HCT116 (cell line): ENCODE results near the gene KIF25.

Source experiments
- EGR1 ChIP-seq: IDR thresholded peaks from 2 replicates; pipeline ENCODE4 v1.6.1; 2012; ENCODE audit warnings: low read depth
- POLR2AphosphoS5 ChIP-seq: IDR thresholded peaks from 2 replicates; pipeline ENCODE4 v1.6.1; 2011; ENCODE audit warnings: mild to moderate bottlenecking, low read depth, low read length, moderate library complexity
- TF ChIP-seq, protein P1 (sequence below), 3 experiments: fragments of 200-600 bp in 1 of 3; sonication (generic) in 1 of 3; IDR thresholded peaks in 2 of 3; conservative IDR thresholded peaks in 1 of 3; 2 replicates each; pipeline ENCODE4 v1.5.1; 2012 to 2017; ENCODE audit warnings: low read depth in 2 of 3, low read length in 2 of 3, antibody characterized with exemption in 1 of 3, borderline replicate concordance in 1 of 3, control low read depth in 1 of 3, mild to moderate bottlenecking in 1 of 3, mixed read lengths in 1 of 3, mixed run types in 1 of 3, moderate library complexity in 1 of 3; ENCODE audit not compliant: insufficient read depth in 1 of 3

DNA sequence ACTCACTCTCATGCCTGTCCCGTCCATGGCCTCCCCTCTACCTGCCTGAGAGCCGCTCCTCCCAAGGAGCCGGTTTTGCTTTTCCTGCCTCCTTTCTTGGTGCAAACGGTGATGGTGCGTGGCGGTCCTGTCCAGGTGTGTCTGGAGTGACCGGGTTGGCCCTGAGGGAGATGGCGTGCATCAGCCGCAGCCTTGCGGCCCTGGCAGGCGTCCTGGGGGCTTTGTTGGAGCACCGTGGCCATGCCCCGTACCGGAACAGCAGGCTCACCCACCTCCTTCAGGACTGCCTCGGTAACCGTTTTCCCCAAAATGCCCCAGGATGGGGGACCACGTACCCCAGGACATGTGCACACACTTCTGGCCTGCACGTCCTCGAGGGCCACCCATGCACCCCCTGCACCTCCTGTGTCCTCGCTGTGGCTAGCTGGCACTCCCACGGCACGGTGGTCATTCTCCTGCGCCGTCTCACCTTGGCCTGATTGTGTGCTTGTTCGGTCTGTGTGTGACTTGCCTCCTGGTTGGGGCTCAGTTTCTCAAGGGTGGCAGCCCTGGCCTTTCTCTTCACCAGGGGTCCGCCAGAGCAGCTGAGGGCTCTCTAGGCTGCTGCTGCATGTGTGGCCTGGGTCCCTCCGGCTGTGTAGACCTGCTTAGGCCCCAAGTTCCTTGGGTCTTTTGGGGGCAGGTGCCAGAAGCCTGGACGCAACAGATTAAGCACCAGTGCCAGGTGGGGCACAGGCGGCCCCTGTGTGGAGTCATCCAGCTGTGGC lies 45.1 kb downstream of the KIF25 start:
- TF ChIP-seq EGR1: no peak
- TF ChIP-seq, protein P1, sequence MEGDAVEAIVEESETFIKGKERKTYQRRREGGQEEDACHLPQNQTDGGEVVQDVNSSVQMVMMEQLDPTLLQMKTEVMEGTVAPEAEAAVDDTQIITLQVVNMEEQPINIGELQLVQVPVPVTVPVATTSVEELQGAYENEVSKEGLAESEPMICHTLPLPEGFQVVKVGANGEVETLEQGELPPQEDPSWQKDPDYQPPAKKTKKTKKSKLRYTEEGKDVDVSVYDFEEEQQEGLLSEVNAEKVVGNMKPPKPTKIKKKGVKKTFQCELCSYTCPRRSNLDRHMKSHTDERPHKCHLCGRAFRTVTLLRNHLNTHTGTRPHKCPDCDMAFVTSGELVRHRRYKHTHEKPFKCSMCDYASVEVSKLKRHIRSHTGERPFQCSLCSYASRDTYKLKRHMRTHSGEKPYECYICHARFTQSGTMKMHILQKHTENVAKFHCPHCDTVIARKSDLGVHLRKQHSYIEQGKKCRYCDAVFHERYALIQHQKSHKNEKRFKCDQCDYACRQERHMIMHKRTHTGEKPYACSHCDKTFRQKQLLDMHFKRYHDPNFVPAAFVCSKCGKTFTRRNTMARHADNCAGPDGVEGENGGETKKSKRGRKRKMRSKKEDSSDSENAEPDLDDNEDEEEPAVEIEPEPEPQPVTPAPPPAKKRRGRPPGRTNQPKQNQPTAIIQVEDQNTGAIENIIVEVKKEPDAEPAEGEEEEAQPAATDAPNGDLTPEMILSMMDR (IDR thresholded peaks at IDR 0.05 in 2 of 3, conservative IDR thresholded peaks at IDR 0.05 in 1 of 3; ENCODE audit: borderline replicate concordance in 1 of 3, insufficient read depth in 1 of 3, low read depth in 2 of 3, low read length in 2 of 3): no peak
- no peak for TF ChIP-seq POLR2AphosphoS5
